GM19468 (cell line): Measurements from ENCODE around the gene PAQR8.
"Not testable (repeated sequence)": the region's sequence is repeated elsewhere in the genome, so short reads cannot be mapped to it uniquely, and the experiment has no call there.

Experiments
- ATAC-seq: cut with Tn5 transposase; IDR thresholded peaks from one replicate; pipeline ENCODE4 v1.9.1; 2021; ENCODE audit warnings: mild to moderate bottlenecking, moderate library complexity, moderate number of reproducible peaks; ENCODE audit not compliant: unreplicated experiment; ENCODE audit errors: extremely low read depth

The PAQR8 gene

DNA sequence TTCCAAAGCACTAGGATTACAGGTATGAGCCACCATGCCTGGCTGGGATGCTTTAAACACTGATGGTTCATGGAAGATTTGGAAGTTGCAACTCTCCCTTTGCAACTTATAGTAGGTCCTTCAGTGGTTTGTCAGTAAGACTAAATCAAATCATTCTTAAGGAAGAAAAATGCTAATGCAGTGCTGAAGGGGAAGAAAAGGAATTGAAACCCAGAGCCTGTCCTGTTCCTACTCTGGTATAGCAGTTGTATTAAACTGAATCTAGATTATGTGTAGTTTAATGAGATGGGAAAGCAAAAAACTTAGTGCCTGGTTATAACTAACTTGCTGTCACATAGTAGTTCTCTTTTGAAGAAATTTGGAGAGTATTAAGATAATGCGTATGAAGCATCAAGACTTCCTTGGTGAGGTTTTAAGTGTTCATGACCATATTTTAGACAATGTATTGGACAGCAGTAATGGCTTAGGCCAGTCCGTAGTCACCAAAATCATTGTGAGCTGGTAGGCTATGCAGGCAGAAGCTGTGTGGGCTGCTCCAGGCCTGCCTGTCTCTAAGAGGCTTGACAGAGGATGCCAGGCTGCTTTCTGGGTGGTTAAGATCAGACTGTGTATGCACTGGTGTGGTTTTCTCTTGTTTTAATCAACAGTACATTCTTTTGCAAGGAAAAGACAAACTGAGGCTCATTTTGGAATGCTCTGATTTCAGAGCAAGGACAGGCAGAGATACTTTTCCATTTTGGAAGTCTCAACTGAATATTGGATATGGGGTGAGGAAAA lies 14.0 kb downstream of the PAQR8 start:
- no peak for ATAC-seq

DNA sequence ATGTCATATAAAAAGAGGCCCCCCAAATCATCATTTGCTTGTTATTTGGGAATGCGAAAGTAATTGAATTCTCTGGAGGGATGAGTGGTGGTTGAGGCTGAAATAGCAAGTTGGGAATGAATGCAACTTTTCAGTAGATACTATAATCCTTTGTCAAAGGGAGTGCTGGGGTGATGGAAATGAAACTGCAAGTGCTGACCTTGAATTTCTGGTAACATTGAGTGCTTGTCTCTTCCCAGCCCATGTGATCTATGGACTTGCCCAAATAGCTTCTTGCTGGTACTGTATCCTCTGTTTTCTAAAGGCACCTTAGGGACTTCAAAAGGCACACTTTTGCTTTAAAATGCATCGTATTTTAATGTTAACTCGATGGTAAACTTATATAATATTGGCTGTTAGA lies 14.8 kb downstream of the PAQR8 start:
- ATAC-seq = no peak

DNA sequence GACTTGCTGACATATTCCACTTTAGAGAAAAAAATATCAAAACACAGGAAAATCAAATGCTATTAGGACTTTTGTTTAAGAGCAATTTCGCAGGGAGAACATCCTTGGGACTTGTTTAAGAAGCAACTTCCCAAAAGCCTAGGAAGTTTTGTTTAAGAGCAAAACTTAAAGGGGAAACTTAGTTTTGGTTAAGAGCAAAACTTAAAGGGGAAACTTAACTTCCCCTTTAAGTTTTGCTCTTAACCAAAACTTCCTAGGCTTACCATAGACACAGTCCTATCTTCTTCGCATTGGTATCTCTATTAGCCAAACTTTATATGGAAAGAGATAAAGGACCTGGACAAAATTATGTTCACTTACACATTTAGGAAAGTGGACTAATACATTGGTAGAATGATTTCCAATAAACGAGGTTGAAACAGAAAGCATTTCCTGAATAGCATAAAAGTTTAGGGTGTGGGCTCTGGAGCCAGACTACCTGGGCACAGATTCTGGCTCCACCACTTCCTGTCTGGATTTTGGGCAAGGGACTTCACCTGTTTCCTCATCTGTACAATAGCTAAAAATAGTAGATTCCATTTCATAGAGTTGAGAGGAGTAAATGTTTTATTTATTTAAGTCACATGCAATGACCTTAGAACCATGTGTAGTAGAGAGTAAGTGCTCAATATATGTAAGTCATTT lies 15.7 kb downstream of the PAQR8 start:
- ATAC-seq = no peak

DNA sequence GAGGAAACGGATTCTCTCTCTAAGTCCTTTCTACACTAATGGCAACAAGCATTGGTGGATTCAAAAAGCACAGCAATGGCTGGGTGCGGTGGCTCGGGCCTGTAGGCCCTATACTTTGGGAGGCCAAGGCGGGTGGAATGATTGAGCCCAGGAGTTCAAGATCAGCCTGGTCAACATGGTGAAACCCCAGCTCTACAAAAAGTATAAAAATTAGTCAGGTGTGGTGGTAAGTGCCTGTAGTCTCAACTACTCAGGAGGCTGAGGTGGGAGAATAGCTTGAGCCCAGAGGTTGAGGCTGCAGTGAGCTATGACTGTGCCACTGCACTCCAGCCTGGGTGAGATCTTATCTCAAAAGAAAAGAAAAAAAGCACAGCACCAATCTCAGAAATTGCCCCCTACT lies 19.3 kb downstream of the PAQR8 start:
- ATAC-seq = no peak

DNA sequence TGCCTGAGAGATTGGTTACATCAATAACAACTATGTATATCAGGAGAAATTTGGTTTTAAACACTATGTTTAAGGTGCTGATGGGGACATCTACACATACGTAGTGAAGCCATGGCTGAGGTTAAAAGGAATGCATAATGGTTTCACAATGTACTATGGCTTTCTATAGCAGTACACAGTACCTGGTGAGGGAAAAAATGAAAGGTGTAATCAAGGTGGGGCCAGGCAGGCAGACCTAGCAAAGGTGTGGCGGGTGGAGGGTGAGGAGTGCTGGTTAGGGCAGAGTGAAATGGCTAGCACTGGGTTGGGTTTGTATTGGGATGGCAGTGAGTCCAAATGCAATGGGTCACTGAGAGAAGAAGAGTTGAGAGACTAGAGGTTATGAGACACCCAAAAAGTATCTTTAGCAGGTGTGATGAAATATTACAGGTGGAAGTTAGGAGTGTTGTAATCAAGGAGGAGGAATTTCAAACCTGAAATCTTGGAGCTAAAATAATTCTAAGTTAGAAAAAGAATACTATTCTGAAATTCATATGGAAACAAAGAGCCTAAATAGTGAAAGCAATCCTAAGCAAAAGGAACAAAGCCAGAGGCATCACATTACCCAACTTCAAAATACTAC lies 22.3 kb downstream of the PAQR8 start:
- no peak for ATAC-seq

DNA sequence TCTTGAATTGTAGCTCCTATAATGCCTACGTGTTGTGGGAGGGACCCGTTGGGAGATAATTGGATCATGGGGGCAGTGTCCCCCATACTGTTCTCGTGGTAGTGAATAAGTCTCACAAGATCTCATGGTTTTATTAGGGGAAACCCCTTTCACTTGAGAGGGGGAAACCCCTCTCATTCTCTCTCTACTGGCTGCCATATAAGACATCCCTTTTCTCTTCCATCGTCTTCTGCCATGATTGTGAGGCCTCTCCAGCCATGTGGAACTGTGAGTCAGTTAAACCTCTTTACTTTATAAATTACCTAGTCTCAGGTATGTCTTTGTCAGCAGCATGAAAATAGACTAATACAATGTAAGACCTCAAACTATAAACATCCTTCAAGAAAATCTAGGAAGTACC lies 23.1 kb downstream of the PAQR8 start:
- ATAC-seq = no peak

DNA sequence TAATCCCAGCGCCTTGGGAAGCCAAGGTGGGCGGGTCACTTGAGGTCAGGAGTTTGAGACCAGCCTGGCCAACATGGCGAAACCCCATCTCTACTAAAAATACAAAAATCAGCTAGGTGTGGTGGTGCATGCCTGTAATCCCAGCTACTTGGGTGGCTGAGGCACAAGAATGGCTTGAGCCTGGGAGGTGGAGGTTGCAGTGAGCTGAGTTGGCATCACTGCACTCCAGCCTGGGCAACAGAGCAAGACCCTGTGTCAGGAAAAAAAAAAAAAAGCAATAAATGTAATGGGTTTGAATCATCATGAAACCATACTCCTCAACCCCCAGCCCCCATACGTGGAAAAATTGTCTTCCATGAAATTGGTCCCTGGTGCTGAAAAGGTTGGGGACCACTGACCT lies 26.2 kb downstream of the PAQR8 start:
- ATAC-seq = not testable (repeated sequence)

DNA sequence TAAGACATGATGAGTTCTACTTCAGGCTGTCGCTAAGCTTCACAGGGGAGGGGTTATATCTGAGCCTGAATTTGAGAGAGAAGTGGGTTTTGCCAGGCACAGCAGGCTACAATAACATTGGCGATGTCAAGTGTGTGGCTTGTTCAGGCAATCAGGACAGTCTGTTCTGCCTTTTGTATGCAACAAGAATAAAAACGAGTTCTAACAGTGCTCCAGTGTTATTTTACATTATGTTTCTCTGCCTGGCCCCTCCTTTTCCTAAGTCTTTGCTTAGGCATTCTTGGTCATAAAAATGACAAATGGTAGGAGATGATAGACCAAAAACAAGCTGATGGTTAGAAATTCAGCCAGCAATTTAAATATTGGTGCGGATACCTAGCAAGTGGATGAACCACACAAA lies 26.8 kb downstream of the PAQR8 start:
- ATAC-seq = no peak

DNA sequence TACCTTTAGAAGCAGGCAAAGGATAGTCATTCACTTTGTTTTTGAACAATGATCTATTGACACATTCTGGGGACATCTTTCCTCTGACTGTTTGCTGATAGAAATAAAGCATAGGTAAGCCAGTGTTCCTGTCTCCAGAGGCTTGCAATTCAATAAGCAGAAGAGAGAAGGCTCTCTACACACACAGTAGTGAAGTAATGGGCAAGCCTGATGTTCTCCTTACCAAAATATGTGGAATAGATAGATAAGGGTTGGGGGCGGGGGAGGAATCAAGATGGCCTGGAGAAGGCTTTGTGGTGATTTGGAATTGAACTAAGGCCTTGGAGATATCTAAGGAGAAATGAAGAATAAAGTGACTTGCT lies 27.3 kb downstream of the PAQR8 start:
- ATAC-seq = no peak

DNA sequence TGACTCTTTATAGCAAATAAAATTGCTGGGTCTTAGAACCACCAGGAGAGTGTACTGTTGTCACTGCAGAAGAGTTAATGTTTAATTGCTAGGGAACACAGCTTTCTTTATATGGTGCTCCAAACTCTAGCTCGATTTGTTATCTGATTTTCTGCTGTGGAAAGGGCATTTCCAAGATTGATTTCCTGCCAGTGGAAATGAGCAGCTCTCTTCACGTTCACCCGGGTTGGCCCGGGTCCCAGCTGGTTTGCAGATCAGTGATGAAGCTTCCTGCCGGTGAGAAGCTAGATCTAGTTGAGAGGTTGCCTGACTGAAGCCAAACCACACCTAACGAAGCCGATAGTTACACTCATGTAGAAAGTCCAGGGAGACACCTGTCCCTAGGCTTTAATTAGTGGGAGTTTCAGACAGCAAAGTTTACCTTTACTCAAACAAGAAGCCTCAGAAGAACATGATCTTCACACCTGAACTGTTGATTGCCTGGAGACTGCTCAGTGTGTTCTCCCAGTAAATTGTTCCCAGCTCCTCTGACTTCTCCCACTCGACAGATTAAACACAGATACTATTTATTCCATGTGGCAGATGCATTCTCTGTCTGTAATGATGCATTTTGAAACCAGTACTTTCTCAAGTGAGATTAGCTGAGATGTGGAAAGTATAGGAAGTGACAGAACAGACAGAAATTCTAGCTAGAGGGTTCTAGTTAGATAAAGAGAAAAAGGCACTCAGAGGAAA lies 27.8 kb downstream of the PAQR8 start:
- ATAC-seq = peak; percentile 28

DNA sequence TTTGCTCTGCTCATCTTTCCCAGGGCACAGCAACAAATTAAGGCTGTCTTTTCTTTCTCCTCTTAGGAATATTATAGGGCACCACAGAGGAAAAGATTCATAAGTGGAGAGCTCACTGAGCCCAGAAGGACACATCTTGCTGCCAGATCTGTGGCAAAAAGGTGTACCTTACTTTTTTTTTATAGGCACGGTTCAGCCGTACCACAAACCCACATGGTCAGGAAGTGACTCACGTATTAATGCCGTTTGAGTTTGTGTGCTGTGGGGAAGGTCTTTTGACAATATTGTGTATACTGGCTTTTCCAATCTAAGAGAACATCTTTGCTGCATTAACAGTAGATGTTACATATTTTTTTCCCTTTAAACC lies 28.4 kb downstream of the PAQR8 start:
- no peak for ATAC-seq

DNA sequence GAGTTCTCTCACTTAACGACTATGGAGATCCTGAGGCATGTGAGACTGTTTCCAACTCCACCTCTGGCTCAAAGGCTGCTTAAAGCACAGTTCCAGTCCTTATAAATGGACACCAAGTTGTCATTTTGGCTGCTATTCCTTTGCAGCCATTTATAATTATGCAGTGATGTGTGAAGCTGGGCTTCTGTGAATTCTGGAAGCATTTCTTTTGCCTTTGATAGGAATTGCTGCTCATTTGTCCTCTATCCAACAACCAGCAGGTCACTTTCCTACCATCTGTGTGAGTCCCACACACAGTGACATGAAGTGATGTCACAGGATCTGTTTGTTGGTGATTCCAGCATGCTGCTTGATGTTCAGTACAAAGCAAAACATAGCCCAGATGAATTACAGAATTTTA lies 29.6 kb downstream of the PAQR8 start:
- no peak for ATAC-seq

DNA sequence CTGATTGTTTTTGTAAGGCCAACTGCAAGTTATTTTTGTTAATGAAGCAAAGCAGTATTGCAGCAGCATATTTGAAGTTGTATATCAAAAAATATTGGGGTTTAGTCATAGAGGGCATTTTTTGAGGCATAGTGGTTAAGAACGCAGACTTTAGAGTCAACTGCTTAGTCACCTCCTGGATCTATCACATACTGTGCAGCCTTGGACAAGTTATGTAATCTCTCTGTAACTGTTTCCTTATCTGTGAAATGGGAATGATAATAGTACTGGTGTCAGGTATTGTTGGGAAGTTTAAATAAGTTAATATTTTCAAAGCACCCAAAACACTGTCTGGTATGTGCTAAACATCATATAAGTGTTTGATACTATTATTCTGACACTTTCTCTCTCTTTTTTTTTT lies 31.0 kb downstream of the PAQR8 start:
- no peak for ATAC-seq

DNA sequence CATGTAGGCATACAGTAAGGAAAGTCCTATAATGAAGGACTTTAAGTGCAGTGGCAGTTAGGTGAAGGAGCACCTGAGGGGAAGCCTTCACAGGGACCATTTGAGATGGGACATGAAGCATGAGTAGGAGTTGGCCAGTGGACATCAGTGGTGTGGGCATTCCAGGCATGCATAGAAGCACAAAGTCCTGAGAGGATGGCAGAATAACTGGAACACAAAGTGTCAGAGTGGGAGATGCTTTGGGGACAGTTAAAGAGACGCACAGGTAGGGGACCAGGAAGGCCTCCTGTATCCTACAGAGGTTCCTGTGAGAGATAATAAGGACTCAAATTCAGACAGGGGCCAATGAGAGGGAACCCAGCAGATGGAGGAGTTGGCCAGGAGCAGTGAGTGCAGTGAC lies 31.8 kb downstream of the PAQR8 start:
- no peak for ATAC-seq

DNA sequence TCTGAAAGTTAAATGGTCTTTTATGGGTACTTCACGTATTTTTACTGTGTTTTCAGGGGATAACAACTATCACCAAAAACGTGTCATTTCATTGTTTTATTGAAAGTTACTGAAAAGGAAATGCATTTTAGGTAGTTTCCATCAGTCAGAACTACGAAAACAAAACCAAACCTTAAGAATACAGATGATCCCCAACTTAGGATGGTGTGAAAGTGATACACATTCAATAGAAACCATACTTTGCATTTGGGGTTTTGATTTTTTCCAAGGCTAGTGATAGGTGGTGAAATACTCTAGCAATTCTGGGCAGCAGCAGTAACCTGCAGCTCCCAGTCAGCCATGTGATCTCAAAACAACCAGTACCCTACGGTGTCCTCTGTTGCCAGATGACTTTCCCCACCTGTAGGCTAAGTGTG lies 32.3 kb downstream of the PAQR8 start:
- ATAC-seq = peak; percentile 75

DNA sequence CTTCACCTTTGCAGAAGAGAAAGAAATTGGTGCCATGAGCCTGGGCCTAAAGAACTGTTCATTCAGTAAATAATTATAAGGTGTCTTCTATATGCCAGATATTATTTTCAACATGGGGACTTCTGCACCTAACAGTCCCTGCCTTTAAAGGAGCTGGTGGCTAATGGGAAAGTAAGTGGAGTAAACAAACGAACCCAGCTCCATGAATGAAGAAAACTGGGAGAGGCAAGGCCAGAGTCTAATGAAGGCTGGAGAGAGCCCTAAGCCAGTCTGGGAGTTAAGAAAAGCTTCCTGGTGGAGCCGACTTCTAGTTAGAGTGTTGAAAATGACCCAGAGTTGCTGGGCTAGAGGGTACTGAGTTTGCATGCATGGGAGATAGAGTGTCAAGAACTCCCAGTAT lies 34.0 kb downstream of the PAQR8 start:
- no peak for ATAC-seq

DNA sequence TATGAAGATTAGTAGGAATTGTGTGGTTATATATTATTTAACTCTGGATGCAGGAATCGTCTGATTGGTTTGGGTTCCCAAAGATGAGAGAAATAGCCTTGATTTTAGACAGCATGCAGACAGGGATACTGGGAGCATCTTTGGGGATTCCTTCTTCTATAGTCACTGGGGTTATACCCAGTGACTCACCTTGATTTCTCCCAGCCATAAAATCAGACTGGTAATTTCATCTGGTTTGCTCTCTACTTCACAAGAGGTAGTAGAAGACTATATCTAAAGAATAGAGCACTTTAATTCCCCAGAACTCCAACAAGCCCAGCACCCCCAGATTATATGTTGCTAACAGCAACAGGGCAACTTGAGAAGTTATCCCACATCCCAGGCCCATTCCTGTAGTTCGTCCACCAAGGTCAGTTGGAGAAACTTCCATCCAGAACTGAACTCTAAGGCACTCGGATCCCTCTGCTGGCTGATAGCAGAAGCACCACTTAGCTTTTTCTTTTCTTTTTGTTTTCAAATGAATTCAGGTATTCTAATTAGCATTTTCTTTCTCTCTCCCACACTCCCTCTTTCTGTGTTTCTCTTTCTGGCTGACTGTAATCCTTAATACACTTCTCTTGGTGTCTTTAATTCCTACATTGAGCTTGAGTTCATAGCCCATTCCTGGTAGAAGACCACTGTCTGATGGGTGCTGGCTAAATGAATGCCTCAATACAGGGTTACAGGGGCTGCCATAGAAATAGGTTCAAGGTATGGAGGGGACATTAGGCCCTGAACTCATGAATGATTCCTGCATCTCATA lies 37.8 kb downstream of the PAQR8 start:
- no peak for ATAC-seq

DNA sequence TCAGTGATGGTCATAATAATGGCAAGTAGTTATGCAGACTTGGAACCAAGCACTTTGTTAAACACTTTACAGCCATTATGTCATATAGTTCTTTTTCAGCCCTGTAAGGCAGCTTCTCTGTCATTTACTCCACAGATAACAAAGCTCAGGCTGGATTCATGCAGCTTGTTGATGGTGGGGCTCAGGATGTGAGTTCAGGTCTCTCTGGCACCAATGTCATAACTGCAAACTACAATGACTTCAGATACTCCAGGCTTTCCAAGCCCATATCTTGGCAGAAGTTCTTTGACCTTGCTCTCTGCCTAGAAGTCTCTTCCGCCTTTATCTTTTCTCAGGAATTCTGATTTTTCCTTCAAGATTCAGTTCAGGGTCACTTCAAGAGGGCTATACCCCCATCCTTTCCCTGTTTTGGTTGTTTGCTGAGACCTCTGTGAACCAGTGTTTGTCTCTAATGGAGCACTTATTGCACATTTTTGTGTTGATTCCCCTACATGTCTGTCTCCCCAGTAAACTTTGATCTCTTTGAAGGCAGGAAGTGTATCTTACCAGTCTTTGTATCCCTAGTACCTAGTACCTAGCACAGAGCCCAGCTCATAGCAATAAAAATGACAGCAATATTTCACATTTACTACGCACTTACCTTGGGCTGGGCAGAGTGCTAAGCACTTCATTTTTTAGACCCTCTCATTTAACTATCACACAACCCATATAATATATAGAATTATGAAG lies 38.5 kb downstream of the PAQR8 start:
- ATAC-seq = no peak

DNA sequence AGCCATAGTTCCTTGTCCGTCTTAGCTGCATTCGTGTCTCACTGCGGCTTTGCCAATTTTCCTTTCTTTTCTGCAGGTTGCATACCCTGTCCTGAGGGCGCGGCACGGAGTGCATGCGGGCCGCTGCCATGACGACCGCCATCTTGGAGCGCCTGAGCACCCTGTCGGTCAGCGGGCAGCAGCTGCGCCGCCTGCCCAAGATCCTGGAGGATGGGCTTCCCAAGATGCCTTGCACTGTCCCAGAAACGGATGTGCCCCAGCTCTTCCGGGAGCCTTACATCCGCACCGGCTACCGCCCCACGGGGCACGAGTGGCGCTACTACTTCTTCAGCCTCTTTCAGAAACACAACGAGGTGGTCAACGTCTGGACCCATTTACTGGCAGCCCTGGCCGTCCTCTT lies 41.1 kb downstream of the PAQR8 start:
- no peak for ATAC-seq

DNA sequence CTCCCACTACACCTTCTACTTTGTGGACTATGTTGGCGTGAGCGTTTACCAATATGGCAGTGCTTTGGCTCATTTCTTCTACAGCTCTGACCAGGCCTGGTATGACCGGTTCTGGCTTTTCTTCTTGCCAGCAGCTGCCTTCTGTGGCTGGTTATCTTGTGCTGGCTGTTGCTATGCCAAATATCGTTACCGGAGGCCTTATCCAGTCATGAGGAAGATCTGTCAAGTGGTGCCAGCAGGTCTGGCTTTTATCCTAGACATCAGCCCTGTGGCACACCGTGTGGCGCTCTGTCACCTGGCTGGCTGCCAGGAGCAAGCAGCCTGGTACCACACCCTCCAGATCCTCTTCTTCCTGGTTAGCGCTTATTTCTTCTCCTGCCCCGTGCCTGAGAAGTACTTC lies 41.7 kb downstream of the PAQR8 start:
- no peak for ATAC-seq
